ENCODE results near the gene TMEM30A. TPM values are rescaled to one million over a fixed set of nuclear protein-coding genes. Genes with fewer than 3 reads are reported as not detected.

Gene TMEM30A
- total RNA-seq, 2 donors from 2014 or later, result 20.8 to 60.7 TPM

DNA sequence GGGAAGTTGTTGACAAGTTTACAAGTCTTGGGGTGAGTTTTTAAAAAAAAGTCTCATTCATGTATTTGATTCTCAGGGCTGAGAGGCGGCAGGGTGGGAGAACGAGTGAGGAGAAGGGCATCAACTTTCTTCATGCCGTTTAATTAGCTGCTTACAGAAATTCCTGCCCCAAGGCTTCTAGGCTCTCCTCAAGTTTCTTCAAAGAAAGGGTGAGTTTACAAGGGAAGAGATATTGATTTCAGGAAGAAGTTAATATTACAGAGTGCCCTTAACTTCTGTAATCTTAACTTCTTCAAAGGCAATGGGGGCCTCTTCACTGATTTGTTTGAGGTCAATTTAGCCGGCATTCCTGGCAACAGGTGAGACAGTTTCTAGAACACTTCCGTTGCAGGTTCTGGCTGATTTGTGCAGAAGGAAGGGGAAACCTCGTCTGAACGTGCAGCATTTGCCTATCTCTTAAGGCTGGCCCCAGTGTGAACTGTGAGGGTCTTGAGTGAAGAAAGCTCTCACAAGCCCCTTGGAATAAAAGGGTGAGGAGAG, 75.3 kb downstream of the TMEM30A start:
- Histone ChIP-seq H3K27me3 (peaks cover 0 to 37% of the 10 kb centered on the region in 2 donors), H3K4me3 (no peak overlapping the region), H3K36me3 (replicated peaks in 1 of 2; ENCODE audit: insufficient read depth in 1 of 2, low read depth in 2 of 2) (no peaks in the 10 kb centered on the region), H3K9me3 (no peaks in the 10 kb centered on the region), H3K4me1 (peaks cover 40% of the 10 kb centered on the region), H3K27ac (no peak overlapping the region)
- TF ChIP-seq, protein P1, sequence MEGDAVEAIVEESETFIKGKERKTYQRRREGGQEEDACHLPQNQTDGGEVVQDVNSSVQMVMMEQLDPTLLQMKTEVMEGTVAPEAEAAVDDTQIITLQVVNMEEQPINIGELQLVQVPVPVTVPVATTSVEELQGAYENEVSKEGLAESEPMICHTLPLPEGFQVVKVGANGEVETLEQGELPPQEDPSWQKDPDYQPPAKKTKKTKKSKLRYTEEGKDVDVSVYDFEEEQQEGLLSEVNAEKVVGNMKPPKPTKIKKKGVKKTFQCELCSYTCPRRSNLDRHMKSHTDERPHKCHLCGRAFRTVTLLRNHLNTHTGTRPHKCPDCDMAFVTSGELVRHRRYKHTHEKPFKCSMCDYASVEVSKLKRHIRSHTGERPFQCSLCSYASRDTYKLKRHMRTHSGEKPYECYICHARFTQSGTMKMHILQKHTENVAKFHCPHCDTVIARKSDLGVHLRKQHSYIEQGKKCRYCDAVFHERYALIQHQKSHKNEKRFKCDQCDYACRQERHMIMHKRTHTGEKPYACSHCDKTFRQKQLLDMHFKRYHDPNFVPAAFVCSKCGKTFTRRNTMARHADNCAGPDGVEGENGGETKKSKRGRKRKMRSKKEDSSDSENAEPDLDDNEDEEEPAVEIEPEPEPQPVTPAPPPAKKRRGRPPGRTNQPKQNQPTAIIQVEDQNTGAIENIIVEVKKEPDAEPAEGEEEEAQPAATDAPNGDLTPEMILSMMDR (IDR thresholded peaks at IDR 0.05), result no peak
- no peak for TF ChIP-seq POLR2A (IDR thresholded peaks at IDR 0.05)
- ATAC-seq (no peak), DNase-seq (no peak)
- 19 to 23% methylated on average over 7 of the region's 7 CpGs for WGBS, 2 donors
- intact Hi-C loops (cut with DNase I), result loop anchor here (10.0 kb wide), 2 partner anchors 794 to 1114 kb away; no protein-coding TSS in a partner anchor

DNA sequence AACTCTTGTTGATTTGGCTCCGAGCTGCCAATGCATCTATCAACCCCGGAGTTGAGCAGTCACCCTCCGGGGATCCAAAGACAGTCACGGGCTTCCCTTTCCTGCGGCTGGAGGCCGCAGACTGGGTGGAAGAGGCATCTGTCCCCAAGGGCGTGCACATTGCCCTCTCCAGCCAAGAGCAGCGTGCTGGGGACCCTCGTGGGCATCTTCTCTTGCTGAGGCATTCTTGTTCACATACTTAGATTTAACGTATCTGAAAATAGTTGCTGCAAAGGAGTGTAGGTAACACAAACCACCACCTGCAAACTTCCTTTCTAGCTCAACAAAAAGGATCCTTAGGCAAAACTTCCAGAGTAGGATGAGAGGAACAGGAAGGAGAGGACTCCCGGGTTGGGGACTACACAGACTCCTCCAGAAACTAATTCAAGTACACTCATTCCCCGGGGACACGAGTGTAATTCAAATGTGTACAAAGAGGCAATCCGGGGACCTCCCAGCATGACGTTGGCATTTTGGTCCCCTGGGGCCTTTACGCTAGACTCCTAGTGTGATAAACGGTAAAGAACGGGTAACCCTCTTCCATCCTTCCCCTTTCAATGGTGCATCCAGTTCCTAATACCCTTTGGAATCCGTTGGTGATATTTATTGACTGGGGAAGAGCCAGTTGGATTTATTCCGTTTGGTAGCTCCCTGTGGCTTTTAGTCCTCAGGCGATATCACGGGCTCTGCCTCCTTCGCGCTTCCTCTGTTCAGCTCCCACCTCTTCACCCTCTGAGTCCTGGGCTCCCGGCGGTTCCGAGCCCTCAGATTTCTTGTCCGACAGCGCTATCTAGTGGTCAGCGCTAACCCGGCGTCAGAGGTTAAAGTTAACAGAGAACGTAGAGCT, 76.1 kb downstream of the TMEM30A start:
- TF ChIP-seq, protein P1 (IDR thresholded peaks at IDR 0.05), result peak; percentile 58 to 91 (median 86)
- TF ChIP-seq POLR2A (IDR thresholded peaks at IDR 0.05), result no peak
- DNase-seq, result peak; percentile 81 to 87 (median 86)
- peaks cover 0 to 37% of the 10 kb centered on the region in 2 donors for H3K27me3 ChIP-seq
- H3K4me1 ChIP-seq, result peaks cover 40% of the 10 kb centered on the region
- peak; percentile 73 for ATAC-seq
- no peaks in the 10 kb centered on the region for H3K36me3 ChIP-seq (replicated peaks in 1 of 2; ENCODE audit: insufficient read depth in 1 of 2, low read depth in 2 of 2)
- whole genome bisulfite sequencing, 2 donors, result 5 to 9% methylated on average over 33 of the region's 33 CpGs
- H3K27ac ChIP-seq, result no peak overlapping the region
- no peak overlapping the region for H3K4me3 ChIP-seq
- no peaks in the 10 kb centered on the region for H3K9me3 ChIP-seq
- intact Hi-C loops (cut with DNase I), result loop anchor here (10.0 kb wide), 2 partner anchors 794 to 1114 kb away; no protein-coding TSS in a partner anchor

DNA sequence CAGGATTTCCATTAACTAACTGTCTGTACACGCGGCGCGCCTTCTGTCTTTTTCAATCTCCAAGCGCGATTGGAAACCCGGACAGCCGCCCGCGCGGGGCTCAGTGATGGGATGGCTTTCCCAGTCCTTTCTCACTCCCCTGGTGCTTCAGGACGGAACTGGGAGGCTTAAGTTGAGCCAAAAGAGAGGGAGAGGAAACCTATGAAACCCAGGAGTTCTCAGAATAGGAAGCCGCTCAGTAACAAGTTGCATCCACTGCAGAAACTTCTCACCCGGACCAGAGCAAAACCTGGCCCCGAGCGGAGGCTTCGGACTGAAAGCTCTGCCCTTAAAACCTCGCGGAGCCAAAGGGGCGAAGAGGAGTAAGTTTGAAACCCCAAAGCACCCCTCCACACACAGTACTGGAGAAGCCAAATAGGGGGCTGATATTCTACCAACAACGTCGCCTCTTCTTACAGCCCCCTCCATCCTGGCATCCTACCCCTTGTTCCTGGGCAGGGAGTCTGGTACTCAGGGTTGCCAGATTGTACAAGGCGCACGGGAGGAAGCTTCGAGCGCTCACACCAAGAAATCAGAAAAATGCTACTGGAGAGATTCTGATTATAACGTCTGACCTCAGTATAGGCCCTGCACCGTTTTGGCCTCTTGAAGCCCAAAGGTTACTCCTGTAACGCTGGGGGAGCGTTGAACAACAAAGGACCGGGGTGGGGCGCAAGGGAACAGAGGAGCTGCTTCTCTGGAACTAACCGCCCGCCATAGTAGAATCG, 77.8 kb downstream of the TMEM30A start:
- H3K36me3 ChIP-seq (replicated peaks in 1 of 2; ENCODE audit: insufficient read depth in 1 of 2, low read depth in 2 of 2), result no peaks in the 10 kb centered on the region
- H3K4me3 ChIP-seq, result no peak overlapping the region
- no peak for DNase-seq
- peaks cover 46% of the 10 kb centered on the region for H3K4me1 ChIP-seq
- intact Hi-C loops (cut with DNase I), result loop anchor here (10.0 kb wide), 2 partner anchors 792 to 1112 kb away; no protein-coding TSS in a partner anchor
- no peaks in the 10 kb centered on the region for H3K9me3 ChIP-seq
- no peak overlapping the region for H3K27ac ChIP-seq
- H3K27me3 ChIP-seq, result peaks cover 0 to 37% of the 10 kb centered on the region in 2 donors
- no peak for TF ChIP-seq POLR2A (IDR thresholded peaks at IDR 0.05)
- TF ChIP-seq, protein P1 (IDR thresholded peaks at IDR 0.05), result no peak
- ATAC-seq, result no peak
- 13 to 21% methylated on average over 35 of the region's 35 CpGs for WGBS, 2 donors

DNA sequence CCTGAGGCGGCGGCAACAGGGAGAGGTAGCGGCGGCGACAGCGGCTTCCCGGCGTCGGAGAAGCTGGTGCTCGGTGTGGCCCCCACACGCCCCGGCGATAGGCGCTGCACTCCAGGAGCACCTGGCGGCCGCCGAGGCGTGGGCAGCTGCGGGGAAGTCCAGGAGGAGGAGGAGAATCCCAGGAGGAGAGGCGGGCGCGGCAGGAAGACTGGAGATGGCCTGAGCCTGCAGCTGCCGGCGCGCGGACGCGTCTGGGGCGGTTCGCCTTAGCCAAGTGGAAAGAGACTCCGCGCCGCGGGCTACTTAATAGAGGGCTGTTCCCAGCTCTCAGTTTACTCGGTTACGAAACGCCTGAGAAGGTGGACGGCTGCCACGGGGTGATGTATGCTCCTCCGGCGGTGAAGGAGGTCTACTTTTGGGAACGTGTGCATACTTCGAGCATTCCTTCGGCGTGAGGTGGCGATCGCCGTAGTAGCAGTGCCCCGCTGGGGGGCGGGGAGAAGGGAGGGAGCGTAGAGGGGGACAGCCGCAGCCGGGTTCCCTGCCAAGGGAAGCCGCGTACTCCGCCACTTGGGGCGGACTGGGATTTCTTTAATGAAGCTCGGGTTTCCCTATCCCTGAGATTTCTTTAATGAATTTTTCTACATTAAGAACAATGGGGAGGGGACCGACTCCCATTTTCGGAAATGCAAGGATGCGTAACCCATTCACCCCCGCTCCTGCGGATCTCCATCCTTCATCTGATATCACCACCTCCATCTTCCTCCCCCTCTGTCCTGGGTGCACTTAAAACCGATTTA, 78.6 kb downstream of the TMEM30A start, which contains the start of gene COL12A1:
Gene COL12A1, minus strand, starts transcription at position 278 of the 800 bp plus-strand sequence. CDS start 3,261 bp downstream, outside the sequence.
- 1% methylated on average over 61 to 64 of the region's 64 CpGs for WGBS, 2 donors
- H3K36me3 ChIP-seq (replicated peaks in 1 of 2; ENCODE audit: insufficient read depth in 1 of 2, low read depth in 2 of 2), result no peaks in the 10 kb centered on the region
- intact Hi-C loops (cut with DNase I), result loop anchor here (10.0 kb wide), 2 partner anchors 791 to 1111 kb away; no protein-coding TSS in a partner anchor
- peak; percentile 58 for ATAC-seq
- peak; percentile 68 to 80 (median 78) for DNase-seq
- peaks cover 0 to 37% of the 10 kb centered on the region in 2 donors for H3K27me3 ChIP-seq
- H3K27ac ChIP-seq, result peak within 1 kb of the TSS in 2 of 4 donors; percentile 19 to 37
- peaks cover 47% of the 10 kb centered on the region for H3K4me1 ChIP-seq
- peak; percentile 13 to 32 (median 24) for TF ChIP-seq POLR2A (IDR thresholded peaks at IDR 0.05)
- TF ChIP-seq, protein P1 (IDR thresholded peaks at IDR 0.05), result peak in 2 of 7 experiments; percentile 5 to 16
- H3K4me3 ChIP-seq, result peak within 1 kb of the TSS in 1 of 2 donors; percentile 12
- H3K9me3 ChIP-seq, result no peaks in the 10 kb centered on the region

Measured in body of pancreas (tissue), 4 donors.